H1 (cell line): Measurements from ENCODE around the gene PTPRE. TPM values are rescaled to one million over a fixed set of nuclear protein-coding genes. Genes with fewer than 3 reads are reported as not detected.

Experiments used
- CTCF ChIA-PET: fragments of 300-600 bp; sonication (Branson Sonifier 250); formaldehyde crosslinking; loops from one replicate; lab custom pipeline; 2021; ENCODE audit not compliant: partially characterized antibody; lab: Charles Lee
- POLR2A ChIA-PET: fragments of 300-600 bp; sonication (Branson Sonifier 250); formaldehyde crosslinking; loops from one replicate; lab custom pipeline; 2021; ENCODE audit warnings: inconsistent platforms; ENCODE audit not compliant: partially characterized antibody; lab: Charles Lee
- DNase-seq, 2 experiments: peaks; one replicate each; pipeline versions ENCODE4 v3.0.0 to v3.0.0-alpha.2; 2010 to 2022; ENCODE audit warnings: low spot score in 2 of 2, low read depth in 1 of 2, mixed read lengths in 1 of 2
- FAIRE-seq: peaks from 2 replicates; lab custom pipeline; 2011; peaks lifted over from hg19 to GRCh38; lab: Jason Lieb, UNC
- H2AFZ ChIP-seq: 2 replicates; pipeline ENCODE4 v1.8.1; 2012; ENCODE audit warnings: low read length, inconsistent platforms
- H2AK5ac ChIP-seq: 2 replicates; pipeline ENCODE4 v1.6.1; 2013; ENCODE audit warnings: low read depth, low read length
- H2BK120ac ChIP-seq: replicated peaks from 2 replicates; pipeline ENCODE3; 2013; ENCODE audit warnings: low read depth, low read length, inconsistent platforms
- H2BK12ac ChIP-seq: 2 replicates; pipeline ENCODE4 v1.6.1; 2013; ENCODE audit warnings: low read depth, low read length
- H2BK15ac ChIP-seq: 2 replicates; pipeline ENCODE4 v1.6.1; 2013; ENCODE audit warnings: low read length
- H2BK20ac ChIP-seq: 2 replicates; pipeline ENCODE4 v1.6.1; 2013; ENCODE audit warnings: low read length
- H2BK5ac ChIP-seq: 2 replicates; pipeline ENCODE4 v1.6.1; 2013; ENCODE audit warnings: low read depth, low read length
- H3K14ac ChIP-seq: 2 replicates; pipeline ENCODE4 v1.6.1; 2013; ENCODE audit warnings: inconsistent platforms; ENCODE audit not compliant: insufficient read length
- H3K18ac ChIP-seq: 2 replicates; pipeline ENCODE4 v1.6.1; 2013; ENCODE audit warnings: low read length; ENCODE audit errors: extremely low read depth
- H3K23ac ChIP-seq: 2 replicates; pipeline ENCODE4 v1.6.1; 2013; ENCODE audit warnings: inconsistent platforms; ENCODE audit not compliant: insufficient read length
- H3K23me2 ChIP-seq: 2 replicates; pipeline ENCODE4 v1.6.1; 2013; ENCODE audit warnings: low read depth, low read length
- H3K27ac ChIP-seq: 2 replicates; pipeline ENCODE4 v1.6.1; 2011; ENCODE audit warnings: low read depth, low read length, inconsistent platforms
- H3K27me3 ChIP-seq, 4 experiments: replicated peaks in 1 of 4; 1 replicate in 1 of 4; 2 replicates in 3 of 4; pipeline versions ENCODE4 v1.6.1 to v1.8.1; 2011 to 2013; ENCODE audit warnings: low read length in 3 of 4, mild to moderate bottlenecking in 3 of 4, inconsistent platforms in 2 of 4, mixed read lengths in 2 of 4, moderate library complexity in 1 of 4; ENCODE audit not compliant: control insufficient read depth in 3 of 4, insufficient read depth in 3 of 4; ENCODE audit errors: extremely low read depth in 1 of 4
- H3K36me3 ChIP-seq, 4 experiments: 2 replicates each; pipeline versions ENCODE4 v1.6.1 to v1.8.1; 2011 to 2013; ENCODE audit warnings: mild to moderate bottlenecking in 4 of 4, low read length in 3 of 4, moderate library complexity in 2 of 4, control low read depth in 1 of 4, inconsistent platforms in 1 of 4; ENCODE audit not compliant: insufficient read depth in 4 of 4, control insufficient read depth in 2 of 4
- H3K4ac ChIP-seq: replicated peaks from 2 replicates; pipeline ENCODE3; 2013; ENCODE audit warnings: low read length, low read depth, mixed read lengths, inconsistent platforms; ENCODE audit not compliant: insufficient read length
- H3K4me1 ChIP-seq, 4 experiments: replicated peaks in 1 of 4; 1 replicate in 1 of 4; 2 replicates in 3 of 4; pipeline versions ENCODE4 v1.6.1 to v1.8.1; 2011 to 2013; ENCODE audit warnings: low read length in 3 of 4, inconsistent platforms in 2 of 4, mixed read lengths in 1 of 4; ENCODE audit not compliant: insufficient read depth in 4 of 4, control insufficient read depth in 3 of 4
- H3K4me2 ChIP-seq, 2 experiments: 2 replicates each; pipeline versions ENCODE4 v1.6.1 to v1.8.1; 2011 to 2013; ENCODE audit warnings: low read depth in 2 of 2, low read length in 2 of 2, control low read depth in 1 of 2, inconsistent platforms in 1 of 2, mild to moderate bottlenecking in 1 of 2; ENCODE audit not compliant: insufficient read depth in 1 of 2
- H3K4me3 ChIP-seq, 4 experiments: fragments of 200-600, 300-600 bp in 1 of 4; sonication (generic), shearing (Covaris generic), sonication (Bioruptor Twin) in 1 of 4; 2 replicates each; pipeline versions ENCODE4 v1.5.1 to v1.8.1; 2011 to 2016; ENCODE audit warnings: low read length in 4 of 4, low read depth in 3 of 4, control low read depth in 2 of 4, inconsistent platforms in 2 of 4, mild to moderate bottlenecking in 2 of 4, mixed read lengths in 1 of 4, moderate library complexity in 1 of 4; ENCODE audit not compliant: insufficient read depth in 2 of 4; ENCODE audit errors: extremely low read depth in 1 of 4
- H3K56ac ChIP-seq: replicated peaks from 2 replicates; pipeline ENCODE3; 2013; ENCODE audit warnings: low read depth, mild to moderate bottlenecking, mixed read lengths, low read length, inconsistent platforms; ENCODE audit not compliant: insufficient read length
- H3K79me1 ChIP-seq: 2 replicates; pipeline ENCODE4 v1.6.1; 2013; ENCODE audit warnings: low read depth, low read length, control low read depth
- H3K79me2 ChIP-seq, 2 experiments: 2 replicates each; pipeline versions ENCODE4 v1.6.1 to v1.8.1; 2012 to 2013; ENCODE audit warnings: low read length in 2 of 2, mild to moderate bottlenecking in 2 of 2, inconsistent platforms in 1 of 2; ENCODE audit not compliant: insufficient read depth in 2 of 2, control insufficient read depth in 1 of 2
- H3K9ac ChIP-seq, 4 experiments: replicated peaks in 1 of 4; 1 replicate in 1 of 4; 2 replicates in 3 of 4; pipeline versions ENCODE4 v1.6.1 to v1.8.1; 2011 to 2013; ENCODE audit warnings: low read depth in 3 of 4, low read length in 3 of 4, control low read depth in 2 of 4, mild to moderate bottlenecking in 2 of 4, moderate library complexity in 2 of 4, inconsistent platforms in 1 of 4; ENCODE audit errors: extremely low read depth in 1 of 4
- H3K9me3 ChIP-seq, 2 experiments: 2 replicates each; pipeline versions ENCODE4 v1.6.1 to v1.8.1; 2012 to 2013; ENCODE audit warnings: mild to moderate bottlenecking in 2 of 2, moderate library complexity in 2 of 2, control low read depth in 1 of 2, inconsistent platforms in 1 of 2, low read depth in 1 of 2, low read length in 1 of 2, mixed read lengths in 1 of 2; ENCODE audit not compliant: insufficient read depth in 2 of 2
- H4K20me1 ChIP-seq, 2 experiments: replicated peaks in 1 of 2; 2 replicates each; pipeline versions ENCODE3 to v1.8.1; 2011 to 2013; ENCODE audit warnings: inconsistent platforms in 2 of 2, low read length in 2 of 2, mild to moderate bottlenecking in 1 of 2; ENCODE audit not compliant: insufficient read depth in 2 of 2, control insufficient read depth in 1 of 2
- H4K5ac ChIP-seq: 2 replicates; pipeline ENCODE4 v1.6.1; 2013; ENCODE audit warnings: low read length, low read depth, mixed read lengths, inconsistent platforms; ENCODE audit not compliant: insufficient read length
- H4K8ac ChIP-seq: 2 replicates; pipeline ENCODE4 v1.8.0; 2013; ENCODE audit warnings: mild to moderate bottlenecking, moderate library complexity, low read length, inconsistent platforms; ENCODE audit not compliant: insufficient read depth; ENCODE audit errors: extremely low read depth
- H4K91ac ChIP-seq: replicated peaks from 2 replicates; pipeline ENCODE3; 2013; ENCODE audit warnings: low read length, mixed read lengths, inconsistent platforms; ENCODE audit not compliant: insufficient read length
- BACH1 ChIP-seq: IDR thresholded peaks from 2 replicates; pipeline ENCODE4 v1.6.1; 2012; ENCODE audit warnings: low read length, improper control_type of control experiment
- CEBPB ChIP-seq: IDR thresholded peaks from 2 replicates; pipeline ENCODE4 v1.6.1; 2012; ENCODE audit warnings: low read depth, low read length
- HDAC2 ChIP-seq, 2 experiments: fragments of 300-600 bp in 1 of 2; sonication (generic) in 1 of 2; IDR thresholded peaks; 2 replicates each; pipeline ENCODE4 v1.6.1; 2011 to 2012; ENCODE audit warnings: low read depth in 2 of 2, low read length in 2 of 2, mild to moderate bottlenecking in 2 of 2, moderate library complexity in 2 of 2, borderline replicate concordance in 1 of 2, inconsistent platforms in 1 of 2
- JUND ChIP-seq: IDR thresholded peaks from 2 replicates; pipeline ENCODE4 v1.6.1; 2011; ENCODE audit warnings: mild to moderate bottlenecking, improper control_type of control experiment, low read length
- KDM1A ChIP-seq: fragments of 200-600, 300-600 bp; sonication (generic); IDR thresholded peaks from 2 replicates; pipeline ENCODE4 v1.7.1; 2016; ENCODE audit warnings: mild to moderate bottlenecking, low read length, borderline replicate concordance
- KDM5A ChIP-seq: fragments of 200-600 bp; IDR thresholded peaks from 2 replicates; pipeline ENCODE4 v1.7.1; 2012; ENCODE audit warnings: mild to moderate bottlenecking, low read length, inconsistent platforms, mixed read lengths
- NANOG ChIP-seq: IDR thresholded peaks from 2 replicates; pipeline ENCODE4 v1.6.1; 2011; ENCODE audit warnings: low read length, low read depth, mild to moderate bottlenecking, inconsistent platforms; ENCODE audit not compliant: insufficient read depth, poor library complexity, severe bottlenecking
- RXRA ChIP-seq: IDR thresholded peaks from 2 replicates; pipeline ENCODE4 v1.6.1; 2011; ENCODE audit warnings: low read depth, mild to moderate bottlenecking, low read length, moderate library complexity; ENCODE audit not compliant: insufficient read depth
- SIN3A ChIP-seq, 2 experiments: IDR thresholded peaks in 1 of 2; conservative IDR thresholded peaks in 1 of 2; 2 replicates each; pipeline ENCODE4 v1.6.1; 2011 to 2012; ENCODE audit warnings: low read length in 2 of 2, improper control_type of control experiment in 1 of 2, low read depth in 1 of 2, mild to moderate bottlenecking in 1 of 2
- SP4 ChIP-seq: IDR thresholded peaks from 2 replicates; pipeline ENCODE4 v1.6.1; 2012; ENCODE audit warnings: low read length, inconsistent platforms
- SRF ChIP-seq: IDR thresholded peaks from 2 replicates; pipeline ENCODE4 v1.6.1; 2011; ENCODE audit warnings: mild to moderate bottlenecking, low read depth, low read length, moderate library complexity
- TCF12 ChIP-seq: IDR thresholded peaks from 2 replicates; pipeline ENCODE4 v1.6.1; 2011; ENCODE audit warnings: low read depth, mild to moderate bottlenecking, low read length
- TEAD4 ChIP-seq: IDR thresholded peaks from 2 replicates; pipeline ENCODE4 v1.6.1; 2012; ENCODE audit warnings: low read depth, low read length, inconsistent platforms, mixed read lengths
- USF2 ChIP-seq: IDR thresholded peaks from 2 replicates; pipeline ENCODE4 v1.6.1; 2011; ENCODE audit warnings: low read length, improper control_type of control experiment
- WGBS, 2 experiments: shearing (Covaris generic) in 1 of 2; methylation state at CpG; one replicate each; pipeline versions ENCODE4 v1.1.6 to v1.1.7; 2013 to 2015; ENCODE audit warnings: low lambda C conversion rate in 2 of 2, mixed read lengths in 2 of 2, inconsistent platforms in 1 of 2, low coverage in 1 of 2, missing lambda C conversion rate in 1 of 2; ENCODE audit not compliant: insufficient replicate concordance in 2 of 2, insufficient coverage in 1 of 2, insufficient read length in 1 of 2; ENCODE audit errors: extremely low coverage in 1 of 2, missing lambda C conversion rate in 1 of 2; 5-methylcytosine and 5-hydroxymethylcytosine counted together
- polyA plus RNA-seq, 7 experiments: library from polyadenylated mRNA; depleted of rRNA in 3 of 7; stranded (reverse) in 5 of 7; unstranded in 2 of 7; fragments of >200 nt in 5 of 7; fragments of 200-250 nt in 2 of 7; gene quantifications; 1 replicate in 5 of 7; 2 replicates in 1 of 7; 4 replicates in 1 of 7; pipeline versions ENCODE4 v1.2.1 to v1.2.3, GENCODE V29; 2011 to 2013; ENCODE audit warnings: missing spikeins in 2 of 7, mixed read lengths in 2 of 7
- total RNA-seq: library from RNA; stranded (reverse); fragmentation: NEBNext Ultra II Directional; extraction: Animal tissue kit (Norgen Biotek cat#: 25700); gene quantifications from 2 replicates; pipeline ENCODE4 v1.2.1, GENCODE V29; 2021

PTPRE gene
- total and polyA plus RNA-seq, 2 of the 8 experiments (the other 6 are each of a cell fraction or from before 2014, with no cell fraction given), result 0.33 to 0.54 TPM

GRCh38 chr10:127882391-127882790, 24.5 kb upstream of the PTPRE start:
- CTCF ChIA-PET, result interaction anchor here (1.0 to 1.5 kb wide), 2 partner anchors 12 to 59 kb away, joined by 4 read pairs; no protein-coding TSS in a partner anchor
- no peak overlapping the region for H3K18ac ChIP-seq
- H4K20me1 ChIP-seq, result no peaks in the 10 kb centered on the region
- no peak overlapping the region for H2AFZ ChIP-seq
- H2AK5ac ChIP-seq, result no peak overlapping the region
- H4K8ac ChIP-seq, result no peak overlapping the region
- no peaks in the 10 kb centered on the region; a peak in 2 of 7 replicates for H3K4me1 ChIP-seq
- POLR2A ChIA-PET, result no interaction called here
- H3K9me3 ChIP-seq, result no peaks in the 10 kb centered on the region
- no peak overlapping the region for H3K23ac ChIP-seq
- no peak overlapping the region for H2BK5ac ChIP-seq
- H3K79me1 ChIP-seq, result no peaks in the 10 kb centered on the region
- no peak overlapping the region for H3K27ac ChIP-seq
- H3K79me2 ChIP-seq, result no peaks in the 10 kb centered on the region
- no peaks in the 10 kb centered on the region for H3K23me2 ChIP-seq
- WGBS, 2 experiments, result 79% methylated on average over 8 of the region's 8 CpGs; no CpG with 5 or more reads in 1 of the 2 experiments
- H2BK120ac ChIP-seq, result no peak overlapping the region
- H2BK12ac ChIP-seq, result no peak overlapping the region
- no peak overlapping the region for H2BK20ac ChIP-seq
- H2BK15ac ChIP-seq, result no peak overlapping the region
- H3K4me2 ChIP-seq, result no peak overlapping the region
- no peak overlapping the region for H3K9ac ChIP-seq
- FAIRE-seq (no peak), DNase-seq (peak in 1 of 2 experiments; percentile 32)
- no peak overlapping the region for H4K5ac ChIP-seq
- H4K91ac ChIP-seq, result no peak overlapping the region
- no peaks in the 10 kb centered on the region for H3K27me3 ChIP-seq
- H3K4me3 ChIP-seq, result no peak overlapping the region
- H3K14ac ChIP-seq, result no peak overlapping the region
- no peak overlapping the region for H3K4ac ChIP-seq
- no peak overlapping the region for H3K56ac ChIP-seq
- no peaks in the 10 kb centered on the region for H3K36me3 ChIP-seq
- TF ChIP-seq SIN3A (conservative IDR thresholded peaks at IDR 0.05 in 1 of 2, IDR thresholded peaks at IDR 0.05 in 1 of 2; ENCODE audit: low read depth in 1 of 2, low read length in 2 of 2) (no peak), SRF (no peak), TEAD4 (no peak), RXRA (no peak), JUND (no peak), BACH1 (no peak), HDAC2 (IDR thresholded peaks at IDR 0.05; ENCODE audit: borderline replicate concordance in 1 of 2, low read depth in 2 of 2, low read length in 2 of 2) (no peak), SP4 (no peak), USF2 (no peak), CEBPB (no peak), NANOG (no peak), KDM5A (no peak), TCF12 (no peak), KDM1A (no peak)
